ENCODE data around the gene CDC14A. TPM values are rescaled to one million over a fixed set of nuclear protein-coding genes. Genes with fewer than 3 reads are reported as not detected.

CDC14A gene
- polyA plus RNA-seq, 1 of the 3 experiments (the other 2 are of a cell fraction) = 2.2 TPM

GRCh38 chr1:100482748-100483147 lies 130.4 kb downstream of the CDC14A start:
- DNase-seq = no peak
- Histone ChIP-seq H3K79me2 (ENCODE audit: insufficient read depth) (no peaks in the 10 kb centered on the region), H3K27ac (ENCODE audit: low read depth in 2 of 2, low read length in 1 of 2) (no peak overlapping the region), H3K9me3 (no peaks in the 10 kb centered on the region), H3K4me3 (ENCODE audit: low read depth in 2 of 2, low read length in 1 of 2) (no peak overlapping the region), H3K27me3 (ENCODE audit: insufficient read depth) (no peaks in the 10 kb centered on the region), H3F3A (replicated peaks; ENCODE audit: insufficient read depth) (no peaks in the 10 kb centered on the region), H4K20me1 (ENCODE audit: insufficient read depth) (no peaks in the 10 kb centered on the region), H3K4me1 (ENCODE audit: control insufficient read depth in 1 of 2, insufficient read depth in 2 of 2, low read depth in 1 of 2, low read length in 1 of 2) (peaks cover 0 to 7% of the 10 kb centered on the region in 2 experiments; a peak in 1 of 4 replicates), H2AFZ (ENCODE audit: low read depth) (no peak overlapping the region), H3K9ac (no peak overlapping the region), H3K4me2 (no peak overlapping the region), H3K36me3 (replicated peaks in 1 of 2; ENCODE audit: control insufficient read depth in 1 of 2, insufficient read depth in 2 of 2, low read length in 1 of 2) (peaks cover 3 to 12% of the 10 kb centered on the region in 2 experiments), H3K9me2 (no peaks in the 10 kb centered on the region)
- 92% methylated on average over 5 of the region's 5 CpGs for WGBS (ENCODE audit: low lambda C conversion rate)
- TF ChIP-seq FOXJ3 (CRISPR knock-in tag; IDR thresholded peaks at IDR 0.05) (no peak), RFX5 (IDR thresholded peaks at IDR 0.05; ENCODE audit: low read length) (no peak), GABPA (IDR thresholded peaks at IDR 0.05; ENCODE audit: low read depth) (no peak)
- ChIA-PET POLR2A (no interaction called here), CTCF (no interaction called here)

- H3K27me3 ChIP-seq (ENCODE audit: insufficient read depth) = no peaks in the 10 kb centered on the region
- no peak overlapping the region for H3K27ac ChIP-seq (ENCODE audit: low read depth in 2 of 2, low read length in 1 of 2)
- H3K4me2 ChIP-seq = no peak overlapping the region
- WGBS (ENCODE audit: low lambda C conversion rate) = 91% methylated on average over 3 of the region's 3 CpGs
- H4K20me1 ChIP-seq (ENCODE audit: insufficient read depth) = no peaks in the 10 kb centered on the region
- TF ChIP-seq RAD21 (IDR thresholded peaks at IDR 0.05; ENCODE audit: low read length) = no peak
- TF ChIP-seq TEAD4 (IDR thresholded peaks at IDR 0.05; ENCODE audit: borderline replicate concordance, insufficient read depth) = no peak
- TF ChIP-seq NFIC (IDR thresholded peaks at IDR 0.05; ENCODE audit: borderline replicate concordance) = no peak
- no peak for TF ChIP-seq EZH2phosphoT487 (IDR thresholded peaks at IDR 0.05; ENCODE audit: borderline replicate concordance, low read depth)
- no peak for TF ChIP-seq PBX3 (IDR thresholded peaks at IDR 0.05)
- TF ChIP-seq YY1 (IDR thresholded peaks at IDR 0.05; ENCODE audit: low read depth) = no peak
- TF ChIP-seq NRF1 (IDR thresholded peaks at IDR 0.05; ENCODE audit: low read depth, low read length) = no peak
- TF ChIP-seq MXI1 (IDR thresholded peaks at IDR 0.05; ENCODE audit: low read depth, low read length) = no peak
- TF ChIP-seq FOXM1 (IDR thresholded peaks at IDR 0.05; ENCODE audit: low read depth) = no peak
- TF ChIP-seq JUND (IDR thresholded peaks at IDR 0.05) = no peak
- no peak for TF ChIP-seq TAF1 (IDR thresholded peaks at IDR 0.05; ENCODE audit: borderline replicate concordance, low read depth, low read length)
- TF ChIP-seq POLR2AphosphoS5 (IDR thresholded peaks at IDR 0.05; ENCODE audit: low read depth, low read length) = no peak
- H3K4me3 ChIP-seq (ENCODE audit: low read depth in 2 of 2, low read length in 1 of 2) = no peak overlapping the region
- H3K9me3 ChIP-seq = no peaks in the 10 kb centered on the region
- CTCF ChIA-PET = no interaction called here
- H3K36me3 ChIP-seq (replicated peaks in 1 of 2; ENCODE audit: control insufficient read depth in 1 of 2, insufficient read depth in 2 of 2, low read length in 1 of 2) = peaks cover 3 to 12% of the 10 kb centered on the region in 2 experiments
- H3F3A ChIP-seq (replicated peaks; ENCODE audit: insufficient read depth) = no peaks in the 10 kb centered on the region
- H3K9me2 ChIP-seq = no peaks in the 10 kb centered on the region
- peaks cover 0 to 7% of the 10 kb centered on the region in 2 experiments; a peak in 1 of 4 replicates for H3K4me1 ChIP-seq (ENCODE audit: control insufficient read depth in 1 of 2, insufficient read depth in 2 of 2, low read depth in 1 of 2, low read length in 1 of 2)
- POLR2A ChIA-PET = no interaction called here
- no peak overlapping the region for H2AFZ ChIP-seq (ENCODE audit: low read depth)
- no peak overlapping the region for H3K9ac ChIP-seq
- DNase-seq = no peak
- H3K79me2 ChIP-seq (ENCODE audit: insufficient read depth) = no peaks in the 10 kb centered on the region
Observed at GRCh38 chr1:100483230-100483629, 130.9 kb downstream of the CDC14A start.

All from SK-N-SH (cell line).